CD4-positive, alpha-beta memory T cell (primary cell): ENCODE measurements around the gene SLC39A12. TPM values are rescaled to one million over a fixed set of nuclear protein-coding genes. Genes with fewer than 3 reads are reported as not detected.

Experiments used
- CTCF ChIA-PET: fragments of 350-600 bp; sonication (Branson Sonifier 250); formaldehyde crosslinking; loops from one replicate; lab custom pipeline; 2021; ENCODE audit warnings: inconsistent platforms; ENCODE audit not compliant: partially characterized antibody; lab: Charles Lee
- POLR2A ChIA-PET: fragments of 350-600 bp; sonication (Branson Sonifier 250); formaldehyde crosslinking; loops from one replicate; lab custom pipeline; 2021; ENCODE audit not compliant: partially characterized antibody; lab: Charles Lee
- DNase-seq, 5 donors: peaks; one replicate each; pipeline versions ENCODE4 v3.0.0 to v3.0.0-alpha.2; 2020 to 2022; ENCODE audit warnings: mixed read lengths in 1 of 5
- H3K27ac ChIP-seq: one replicate; pipeline ENCODE4 v1.7.0; 2013; ENCODE audit warnings: low read depth, low read length
- H3K27me3 ChIP-seq: 2 replicates; pipeline ENCODE4 v1.7.0; 2013; ENCODE audit warnings: mild to moderate bottlenecking, low read length, moderate library complexity; ENCODE audit not compliant: insufficient read depth
- H3K36me3 ChIP-seq: 2 replicates; pipeline ENCODE4 v1.7.0; 2013; ENCODE audit warnings: mild to moderate bottlenecking, low read length, moderate library complexity; ENCODE audit not compliant: insufficient read depth
- H3K4me1 ChIP-seq: 2 replicates; pipeline ENCODE4 v1.7.0; 2013; ENCODE audit warnings: mild to moderate bottlenecking, low read length, moderate library complexity; ENCODE audit not compliant: insufficient read depth
- H3K4me3 ChIP-seq, 2 donors: one replicate each; pipeline ENCODE4 v1.7.0; 2013; ENCODE audit warnings: low read length in 2 of 2, mild to moderate bottlenecking in 1 of 2
- H3K9me3 ChIP-seq, 2 donors: one replicate each; pipeline ENCODE4 v1.7.0; 2013; ENCODE audit warnings: low read length in 2 of 2, control low read depth in 1 of 2; ENCODE audit not compliant: control insufficient read depth in 1 of 2
- H3K27ac Mint-ChIP-seq, 7 donors: one replicate each; pipeline ENCODE4 v1.8.0; 2020 to 2021; ENCODE audit warnings: mixed read lengths in 7 of 7, mild to moderate bottlenecking in 6 of 7, inconsistent platforms in 3 of 7, moderate library complexity in 3 of 7
- H3K27me3 Mint-ChIP-seq, 2 donors: one replicate each; pipeline ENCODE4 v1.8.0; 2020 to 2021; ENCODE audit warnings: mixed read lengths in 2 of 2
- H3K36me3 Mint-ChIP-seq, 2 donors: one replicate each; pipeline ENCODE4 v1.8.0; 2020 to 2021; ENCODE audit warnings: mixed read lengths in 2 of 2, inconsistent platforms in 1 of 2, mild to moderate bottlenecking in 1 of 2
- H3K4me1 Mint-ChIP-seq, 4 donors: one replicate each; pipeline ENCODE4 v1.8.0; 2020 to 2021; ENCODE audit warnings: mixed read lengths in 4 of 4, mild to moderate bottlenecking in 1 of 4
- H3K4me3 Mint-ChIP-seq, 8 donors: one replicate each; pipeline ENCODE4 v1.8.0; 2020 to 2021; ENCODE audit warnings: mixed read lengths in 8 of 8, mild to moderate bottlenecking in 7 of 8, moderate library complexity in 6 of 8, inconsistent platforms in 3 of 8
- H3K9me3 Mint-ChIP-seq, 8 donors: one replicate each; pipeline ENCODE4 v1.8.0; 2020 to 2021; ENCODE audit warnings: mixed read lengths in 8 of 8, mild to moderate bottlenecking in 5 of 8, inconsistent platforms in 3 of 8, moderate library complexity in 1 of 8
- intact Hi-C: fragments of 100-400 bp; cut with micrococcal nuclease; formaldehyde crosslinking; loops from one replicate; pipeline ENCODE4 v1.15.1; 2023
- polyA plus RNA-seq, 2 donors: library from polyadenylated mRNA; unstranded; fragments of 300-500 nt; fragmentation: Illumina TruSeq; gene quantifications; one replicate each; pipeline ENCODE4 v1.2.3, GENCODE V29; 2021
- total RNA-seq, 2 experiments: library from RNA; stranded (reverse); gene quantifications; one replicate each; pipeline ENCODE4 v1.2.3, GENCODE V29; 2021

The SLC39A12 gene
- total and polyA plus RNA-seq, 4 experiments from 2014 or later: not detected

DNA sequence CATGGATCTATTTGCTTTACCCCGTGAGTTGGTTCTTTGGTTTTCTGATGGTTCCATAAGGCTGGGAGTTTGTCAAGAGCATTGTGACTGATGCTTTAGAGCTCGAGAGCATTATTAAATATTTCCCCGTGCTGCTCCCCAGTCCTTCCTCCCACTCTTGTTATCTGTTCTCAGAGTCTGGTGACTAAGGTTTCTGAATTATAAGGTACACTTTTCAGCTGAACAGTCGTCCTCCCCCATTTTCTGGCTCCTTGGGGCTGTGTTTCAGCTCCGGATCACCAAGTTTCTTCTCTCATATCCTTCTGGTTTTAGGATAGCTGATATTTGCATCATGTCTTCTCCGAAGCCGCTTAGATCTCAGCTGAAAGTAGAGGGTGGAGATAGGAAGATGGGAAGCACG is 130.7 kb downstream of the SLC39A12 start:
- H3K36me3 ChIP-seq: no peaks in the 10 kb centered on the region
- CTCF ChIA-PET: no interaction called here
- H3K4me3 ChIP-seq: no peak overlapping the region
- Mint-ChIP-seq H3K27ac (no peak overlapping the region), H3K9me3 (peaks cover 0 to 6% (median 0%) of the 10 kb centered on the region in 8 donors), H3K27me3 (peaks cover 0 to 3% of the 10 kb centered on the region in 2 donors), H3K4me3 (no peak overlapping the region), H3K36me3 (no peaks in the 10 kb centered on the region), H3K4me1 (no peaks in the 10 kb centered on the region)
- DNase-seq: no peak
- POLR2A ChIA-PET: no interaction called here
- H3K9me3 ChIP-seq: no peaks in the 10 kb centered on the region
- intact Hi-C loops: no loop called here
- H3K27me3 ChIP-seq: no peaks in the 10 kb centered on the region
- no peaks in the 10 kb centered on the region for H3K4me1 ChIP-seq
- no peak overlapping the region for H3K27ac ChIP-seq

DNA sequence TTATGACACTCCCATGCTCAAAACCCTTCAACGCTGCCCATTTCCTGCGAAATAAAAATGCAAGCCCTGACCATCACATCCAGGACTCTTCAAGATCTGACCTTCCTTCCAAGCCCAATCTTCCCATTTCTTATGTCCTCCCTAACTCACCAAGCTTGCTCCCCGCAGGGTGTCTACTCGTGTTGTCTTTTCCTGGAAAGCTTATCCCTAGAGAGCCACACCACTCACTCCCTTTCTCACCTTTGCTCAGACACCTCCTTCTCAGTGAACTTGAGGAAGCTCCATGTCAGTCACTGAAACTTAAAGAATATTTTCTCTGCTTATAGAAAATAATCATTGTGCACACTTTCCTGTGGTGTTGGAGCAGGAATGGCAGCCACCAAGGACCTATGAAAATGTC is 134.1 kb downstream of the SLC39A12 start:
- POLR2A ChIA-PET: no interaction called here
- no peak overlapping the region for H3K27ac ChIP-seq
- peaks cover 0 to 6% (median 3%) of the 10 kb centered on the region in 8 donors for H3K9me3 Mint-ChIP-seq
- no peaks in the 10 kb centered on the region for H3K36me3 ChIP-seq
- H3K27me3 ChIP-seq: no peaks in the 10 kb centered on the region
- H3K9me3 ChIP-seq: no peaks in the 10 kb centered on the region
- H3K4me1 ChIP-seq: no peaks in the 10 kb centered on the region
- H3K36me3 Mint-ChIP-seq: no peaks in the 10 kb centered on the region
- intact Hi-C loops: no loop called here
- H3K4me3 ChIP-seq: no peak overlapping the region
- peaks cover 0 to 3% of the 10 kb centered on the region in 2 donors for H3K27me3 Mint-ChIP-seq
- no peak overlapping the region for H3K4me3 Mint-ChIP-seq
- no peaks in the 10 kb centered on the region for H3K4me1 Mint-ChIP-seq
- no peak overlapping the region for H3K27ac Mint-ChIP-seq
- CTCF ChIA-PET: no interaction called here
- DNase-seq: no peak

DNA sequence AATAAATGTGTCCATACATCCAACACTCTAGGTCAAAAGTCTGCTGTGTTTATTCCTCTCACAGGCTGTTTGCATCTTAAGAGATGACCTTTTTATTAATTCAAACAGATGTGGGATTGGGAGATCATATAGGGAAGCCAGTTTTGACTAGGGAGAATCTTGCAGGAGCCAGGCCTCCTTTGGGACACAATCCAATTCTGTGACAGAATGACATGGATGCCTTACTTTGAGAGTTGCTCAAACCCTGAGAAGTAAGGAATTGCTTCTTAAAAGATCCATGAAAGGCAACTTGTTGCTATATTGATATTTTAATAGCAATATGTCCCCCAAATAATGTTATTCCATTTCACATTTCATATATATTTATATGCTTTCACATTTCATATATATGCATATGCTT is 135.0 kb downstream of the SLC39A12 start:
- Mint-ChIP-seq H3K9me3 (peaks cover 0 to 10% (median 3%) of the 10 kb centered on the region in 8 donors), H3K27ac (no peak overlapping the region), H3K4me3 (no peak overlapping the region), H3K36me3 (no peaks in the 10 kb centered on the region), H3K4me1 (no peaks in the 10 kb centered on the region), H3K27me3 (peaks cover 0 to 3% of the 10 kb centered on the region in 2 donors)
- Histone ChIP-seq H3K4me1 (no peaks in the 10 kb centered on the region), H3K4me3 (no peak overlapping the region), H3K27ac (no peak overlapping the region), H3K9me3 (no peaks in the 10 kb centered on the region), H3K27me3 (no peaks in the 10 kb centered on the region), H3K36me3 (no peaks in the 10 kb centered on the region)
- DNase-seq: no peak
- intact Hi-C loops: no loop called here
- ChIA-PET CTCF (no interaction called here), POLR2A (no interaction called here)

- H3K9me3 Mint-ChIP-seq: peaks cover 0 to 13% (median 3%) of the 10 kb centered on the region in 8 donors
- Histone ChIP-seq H3K4me1 (no peaks in the 10 kb centered on the region), H3K4me3 (no peak overlapping the region), H3K9me3 (no peaks in the 10 kb centered on the region), H3K27me3 (no peaks in the 10 kb centered on the region), H3K27ac (no peak overlapping the region), H3K36me3 (no peaks in the 10 kb centered on the region)
- intact Hi-C loops: no loop called here
- H3K27ac Mint-ChIP-seq: no peak overlapping the region
- ChIA-PET CTCF (no interaction called here), POLR2A (no interaction called here)
- DNase-seq: no peak
- H3K27me3 Mint-ChIP-seq: peaks cover 0 to 3% of the 10 kb centered on the region in 2 donors
- no peaks in the 10 kb centered on the region for H3K4me1 Mint-ChIP-seq
- no peak overlapping the region for H3K4me3 Mint-ChIP-seq
- no peaks in the 10 kb centered on the region for H3K36me3 Mint-ChIP-seq
Measured at GRCh38 chr10:18087355-18087754, 135.6 kb downstream of the SLC39A12 start.

Other genes with a start within 250 kb of the SLC39A12 start
- gene TMEM236, start 199.7 kb upstream of the SLC39A12 start, total RNA-seq: under 1 TPM; 0.17 TPM
- under 1 TPM in 1 of 2 donors, not detected in 1; 0.03 TPM for gene TMEM236, start 199.7 kb upstream of the SLC39A12 start, polyA plus RNA-seq
- 1 to 10 TPM; 1.9 to 2.3 TPM for gene MRC1, start 142.6 kb upstream of the SLC39A12 start, total RNA-seq
- under 1 TPM in 1 of 2 donors, not detected in 1; 0.07 TPM for gene MRC1, start 142.6 kb upstream of the SLC39A12 start, polyA plus RNA-seq
- gene CACNB2, start 188.5 kb downstream of the SLC39A12 start, total RNA-seq: not detected
- gene CACNB2, start 188.5 kb downstream of the SLC39A12 start, polyA plus RNA-seq: under 1 TPM; 0.36 to 0.81 TPM